ENCODE measurements around the gene HAL.

Gene HAL

DNA sequence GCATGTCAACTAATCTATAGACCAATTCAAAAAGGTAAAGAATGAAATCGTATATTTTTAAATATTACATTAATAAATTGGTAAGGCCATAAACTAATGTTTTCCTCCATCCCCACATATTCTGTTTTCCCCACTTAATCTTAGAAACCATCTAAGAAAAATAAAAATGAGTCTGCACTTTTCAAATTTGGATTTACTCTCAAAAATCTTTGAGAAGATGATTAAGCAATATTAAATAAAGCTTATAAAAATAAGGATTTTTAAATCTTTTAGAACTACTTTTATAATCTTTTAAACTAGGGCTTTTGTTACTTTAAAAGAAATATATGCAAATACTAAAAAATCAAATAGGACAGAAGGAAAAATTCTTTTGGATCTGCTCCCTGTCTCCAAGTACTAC is 10.6 kb upstream of the HAL start:
- DNase-seq, result no peak

GRCh38 chr12:96000858-96001257 is 4.7 kb upstream of the HAL start:
- no peak for DNase-seq

- DNase-seq, result no peak
These were observed 3.3 kb upstream of the HAL start for GRCh38 chr12:95999484-95999883.

DNA sequence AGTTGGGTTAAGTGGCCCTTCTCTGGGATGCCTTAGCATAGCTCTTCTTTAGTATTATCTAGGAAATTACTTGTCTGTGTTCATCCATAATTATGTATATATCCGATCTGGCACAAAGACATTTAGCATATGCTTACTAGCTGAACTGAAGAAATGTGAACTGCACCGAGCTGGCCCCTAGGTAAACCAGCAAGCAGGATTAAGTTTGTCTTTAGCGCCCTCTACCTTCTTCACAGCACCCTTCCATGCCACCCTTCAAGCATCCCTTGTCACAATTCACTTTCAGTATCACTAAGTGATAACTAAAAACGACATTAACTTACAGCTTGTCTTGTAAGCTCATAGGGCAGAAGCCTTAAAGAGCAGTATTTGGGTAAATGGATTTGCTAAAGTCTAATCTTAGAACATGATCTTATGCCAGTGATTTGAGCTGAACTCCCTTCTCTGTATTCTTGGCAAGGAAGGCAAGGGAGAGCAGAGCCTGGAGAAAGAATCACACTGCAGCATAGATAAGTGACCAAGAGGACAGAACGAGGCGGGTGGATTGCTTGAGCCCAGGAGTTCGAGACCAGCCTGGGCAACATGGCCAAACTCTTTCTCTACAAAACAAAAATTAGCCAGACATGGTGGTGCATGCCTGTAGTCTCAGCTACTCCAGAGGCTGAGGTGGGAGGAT is 2.6 kb upstream of the HAL start:
- DNase-seq, result peak; percentile 90

- no peak for DNase-seq
These were observed 1.9 kb upstream of the HAL start for GRCh38 chr12:95997911-95998510.

DNA sequence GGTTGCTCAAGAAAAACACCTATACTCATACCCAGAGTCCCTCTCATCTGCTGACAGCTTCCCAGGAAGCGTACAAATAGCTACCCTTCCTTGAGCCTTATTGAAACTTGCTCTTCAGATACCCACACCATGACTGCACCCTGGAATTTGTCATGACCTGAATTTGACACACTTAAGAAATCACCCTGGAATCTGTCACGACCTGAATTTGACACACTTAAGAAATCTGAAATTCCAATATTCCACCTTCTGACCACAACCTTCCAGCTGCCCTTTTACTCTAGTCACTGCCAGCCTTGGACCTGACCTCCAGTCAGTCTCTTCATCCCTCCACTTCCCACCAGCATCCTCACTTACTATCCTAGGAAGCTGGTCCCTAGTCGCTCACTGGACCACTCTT is 1.1 kb upstream of the HAL start:
- no peak for DNase-seq

- no peak for DNase-seq
These were observed 709 bp downstream of the HAL start for GRCh38 chr12:95995238-95996031.

DNA sequence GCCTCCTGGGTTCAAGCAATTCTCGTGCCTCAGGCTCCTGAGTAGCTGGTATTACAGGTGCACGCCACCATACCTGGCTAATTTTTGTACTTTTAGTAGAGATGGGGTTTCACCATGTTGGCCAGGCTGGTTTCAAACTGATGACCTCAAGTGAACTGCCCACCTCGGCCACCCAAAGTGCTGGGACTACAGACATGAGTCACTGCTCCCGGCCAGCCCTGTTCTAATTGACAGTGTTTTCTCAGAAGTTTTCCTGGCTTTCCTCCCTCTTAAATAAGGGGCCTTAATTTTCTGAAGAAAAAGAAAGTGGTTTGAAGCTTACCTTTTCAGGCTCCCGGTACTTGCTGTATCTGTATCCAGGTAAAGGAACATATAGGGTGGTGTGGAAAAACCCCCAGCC is 1.7 kb downstream of the HAL start:
- no peak for DNase-seq

GRCh38 chr12:95993907-95994306 is 2.2 kb downstream of the HAL start:
- DNase-seq, result no peak

DNA sequence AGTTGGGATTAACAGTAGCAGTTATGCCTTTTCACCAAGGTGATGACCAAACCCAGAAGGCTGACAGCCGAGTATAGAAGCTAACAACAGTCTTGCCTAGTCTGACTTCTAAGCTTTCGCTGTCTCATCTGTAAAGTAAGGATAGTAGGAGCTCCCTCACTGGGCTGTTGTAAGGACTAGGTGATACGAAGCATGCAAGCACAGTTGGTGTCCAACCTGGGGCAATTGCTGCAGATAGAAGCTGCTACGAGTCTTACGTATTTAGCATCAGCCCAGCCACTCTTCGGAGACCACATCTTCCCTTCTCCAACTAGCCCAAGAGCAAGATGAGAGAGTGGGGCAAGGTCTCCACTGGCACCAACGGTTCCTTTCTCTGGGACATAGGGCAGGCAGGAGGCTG is 6.0 kb downstream of the HAL start:
- no peak for DNase-seq

GRCh38 chr12:95989504-95990123 is 6.5 kb downstream of the HAL start:
- no peak for DNase-seq

GRCh38 chr12:95988506-95989275 is 7.5 kb downstream of the HAL start:
- no peak for DNase-seq

GRCh38 chr12:95986635-95987570 is 9.2 kb downstream of the HAL start:
- no peak for DNase-seq

GRCh38 chr12:95984682-95985081 is 11.5 kb downstream of the HAL start:
- DNase-seq, result no peak

DNA sequence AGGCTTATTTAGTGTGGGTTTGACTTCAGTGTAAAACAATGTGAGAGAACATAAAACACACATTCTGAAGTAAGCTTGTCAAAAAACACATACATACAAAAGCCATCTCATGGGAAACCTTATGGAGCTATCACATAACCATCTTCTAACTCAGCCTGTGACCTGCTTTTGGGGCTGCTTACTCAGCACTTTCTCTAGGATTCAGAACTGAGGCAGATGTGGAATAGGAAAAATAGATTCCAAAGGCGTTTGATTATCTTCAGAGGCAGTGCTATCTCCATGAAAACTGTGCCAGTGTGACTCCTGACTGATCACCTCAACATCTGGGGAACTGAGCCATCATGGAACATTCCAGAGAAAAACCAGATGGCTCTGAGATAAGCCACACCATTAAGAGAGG is 13.5 kb downstream of the HAL start:
- DNase-seq, result no peak

DNA sequence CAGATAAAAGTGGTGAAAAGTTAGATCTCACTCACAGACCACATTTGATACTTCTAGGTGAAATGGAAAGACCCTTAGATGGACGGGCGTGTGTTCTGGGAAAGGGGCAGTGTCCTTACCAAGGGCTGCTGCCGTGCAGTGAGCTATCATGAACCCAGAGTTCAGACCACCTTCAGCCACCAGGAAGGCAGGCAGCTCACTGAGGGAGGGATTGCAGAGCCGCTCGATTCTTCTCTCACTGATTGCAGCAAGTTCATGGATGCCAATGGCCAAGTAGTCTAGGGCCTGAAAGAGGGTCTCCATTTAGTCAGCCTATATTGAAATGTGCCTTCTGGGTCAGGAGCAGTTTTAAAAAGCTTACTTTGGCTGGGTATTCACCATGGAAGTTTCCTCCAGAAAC is 15.7 kb downstream of the HAL start:
- DNase-seq, result no peak

- peak; percentile 26 for DNase-seq
These were observed 17.4 kb downstream of the HAL start for GRCh38 chr12:95978774-95979173.

- DNase-seq, result no peak
These were observed 17.8 kb downstream of the HAL start for GRCh38 chr12:95978351-95978750.

DNA sequence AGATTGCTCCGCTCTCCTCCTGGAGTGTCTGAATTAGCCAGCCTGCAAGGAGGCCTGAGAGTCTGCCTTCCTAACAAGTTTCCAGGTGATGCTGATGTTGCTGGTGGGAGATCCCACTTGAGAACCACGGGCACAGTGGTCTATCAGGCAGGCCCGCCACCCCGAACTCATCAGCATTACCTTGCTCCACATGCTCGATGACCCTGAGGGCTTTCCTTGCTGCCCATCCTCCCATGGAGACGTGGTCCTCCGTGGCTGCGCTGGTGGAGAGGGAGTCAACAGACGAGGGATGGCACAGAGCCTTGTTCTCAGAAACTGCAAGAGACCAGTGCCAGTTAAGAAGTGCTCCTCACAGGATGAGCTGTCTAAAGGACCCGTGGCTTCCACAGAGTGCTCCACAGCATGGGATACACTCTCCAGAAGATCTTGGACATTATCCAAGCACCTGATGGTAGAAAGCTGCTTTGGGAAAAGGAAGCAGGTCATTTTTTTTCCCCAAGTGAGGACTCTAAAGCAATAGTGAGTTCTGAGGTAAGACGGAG is 18.3 kb downstream of the HAL start:
- DNase-seq, result no peak

DNA sequence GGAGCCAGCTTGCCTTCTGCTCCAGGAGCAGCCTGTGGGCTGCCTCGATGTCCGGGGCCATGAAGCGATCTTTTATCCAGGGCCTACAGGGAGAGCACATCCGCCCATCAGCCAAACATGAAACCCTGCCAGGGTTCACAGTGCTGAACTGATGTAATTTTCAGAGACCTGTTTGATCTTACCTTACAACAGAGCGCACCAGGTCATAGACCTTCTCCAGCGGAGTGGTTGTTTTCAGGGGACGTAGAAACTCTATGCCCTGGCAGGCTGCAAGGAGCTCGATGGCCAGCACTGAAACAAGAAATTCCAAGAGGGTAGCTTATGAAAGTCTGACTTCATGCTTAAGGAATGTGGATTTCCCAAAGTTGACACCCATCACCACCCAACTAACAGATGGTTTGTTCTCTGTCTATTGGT is 19.7 kb downstream of the HAL start:
- no peak for DNase-seq

GRCh38 chr12:95975491-95975890 is 20.7 kb downstream of the HAL start:
- DNase-seq, result no peak

DNA sequence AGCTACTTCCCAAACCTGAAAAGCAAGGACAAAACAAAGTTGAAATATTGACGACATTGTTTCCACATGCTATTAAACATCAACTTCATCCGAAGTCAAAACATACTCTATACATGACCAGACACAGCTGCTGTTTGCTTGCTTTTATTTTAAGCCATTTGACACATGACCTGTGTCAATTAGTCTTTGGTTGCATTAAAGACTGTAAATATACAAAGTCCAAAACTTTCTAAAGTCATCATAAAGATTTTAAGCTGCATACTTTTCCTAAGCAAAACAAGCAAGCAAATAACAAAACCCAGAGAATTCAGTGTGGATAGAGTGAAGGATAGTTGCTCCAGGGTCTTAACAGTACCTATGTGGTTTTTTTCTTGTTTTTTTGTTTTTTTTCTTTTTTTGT is 21.8 kb downstream of the HAL start:
- no peak for DNase-seq
